Measurements from ENCODE around the gene KLHL26.

GRCh38 chr19:18698321-18699167 lies 61.7 kb downstream of the KLHL26 start:
- no peak for TF ChIP-seq CTCF (optimal IDR thresholded peaks at IDR 0.05 in 1 of 3, IDR thresholded peaks at IDR 0.05 in 1 of 3, conservative IDR thresholded peaks at IDR 0.05 in 1 of 3; ENCODE audit: extremely low read depth in 1 of 3, insufficient read depth in 2 of 3, low read length in 3 of 3)
- no peak for TF ChIP-seq EZH2 (IDR thresholded peaks at IDR 0.05; ENCODE audit: low read length)
